Measurements from ENCODE around the gene NAXE. TPM values are rescaled to one million over a fixed set of nuclear protein-coding genes. Genes with fewer than 3 reads are reported as not detected.

NAXE gene
- total RNA-seq, 5 donors from 2014 or later (not counting 1 experiment from before 2014, with no cell fraction given): 32.4 to 47.7 (median 41.7) TPM

DNA sequence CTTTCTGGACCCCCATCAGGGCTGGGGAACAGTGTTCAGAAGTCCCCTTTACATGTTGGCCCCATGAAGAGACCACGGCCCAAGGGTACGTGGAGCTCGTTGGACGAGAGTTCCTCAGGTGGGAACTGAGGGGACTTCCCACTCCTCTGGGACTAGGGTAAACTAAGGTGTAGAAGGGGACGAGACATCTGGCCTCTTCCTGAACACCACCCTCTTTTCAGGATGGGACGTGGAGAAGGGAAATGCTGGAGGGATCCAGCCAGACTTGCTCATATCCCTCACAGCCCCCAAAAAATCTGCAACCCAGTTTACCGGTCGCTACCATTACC is 2.0 kb downstream of the NAXE start:
- ChIA-PET POLR2A (no interaction called here), CTCF (interaction anchor here in 1 of 2 donors (1.4 kb wide), 1 partner anchor 8 kb away, joined by 3 read pairs; the partner anchor contains the start of gene GPATCH4)
- Mint-ChIP-seq H3K36me3 (peaks cover 22% of the 10 kb centered on the region), H3K4me3 (no peak overlapping the region), H3K4me1 (peaks cover 19 to 26% (median 19%) of the 10 kb centered on the region in 3 donors), H3K27ac (no peak overlapping the region), H3K9me3 (no peaks in the 10 kb centered on the region), H3K27me3 (no peaks in the 10 kb centered on the region)
- peaks cover 12 to 23% of the 10 kb centered on the region in 2 experiments for H3K4me1 ChIP-seq (ENCODE audit: control insufficient read depth in 1 of 2, extremely low read depth in 1 of 2, insufficient read depth in 2 of 2, low read length in 2 of 2)
- ATAC-seq (replicated peaks in 1 of 4): no peak
- DNase-seq: no peak
- peaks cover 27 to 56% of the 10 kb centered on the region in 2 donors for H3K36me3 ChIP-seq (ENCODE audit: control insufficient read depth in 2 of 2, extremely low read depth in 1 of 2, insufficient read depth in 1 of 2, low read length in 1 of 2)
- H3K9me3 ChIP-seq: no peaks in the 10 kb centered on the region
- 81% methylated on average over 3 of the region's 8 CpGs for WGBS (ENCODE audit: insufficient coverage)
- H3K27me3 ChIP-seq (replicated peaks in 1 of 2; ENCODE audit: control insufficient read depth in 2 of 2, extremely low read depth in 1 of 2, insufficient read depth in 2 of 2, low read length in 1 of 2): no peaks in the 10 kb centered on the region
- H3K27ac ChIP-seq (ENCODE audit: low read length): no peak overlapping the region
- no peak overlapping the region for H3K4me3 ChIP-seq (ENCODE audit: control insufficient read depth in 1 of 2, extremely low read depth in 1 of 2, low read length in 1 of 2)

DNA sequence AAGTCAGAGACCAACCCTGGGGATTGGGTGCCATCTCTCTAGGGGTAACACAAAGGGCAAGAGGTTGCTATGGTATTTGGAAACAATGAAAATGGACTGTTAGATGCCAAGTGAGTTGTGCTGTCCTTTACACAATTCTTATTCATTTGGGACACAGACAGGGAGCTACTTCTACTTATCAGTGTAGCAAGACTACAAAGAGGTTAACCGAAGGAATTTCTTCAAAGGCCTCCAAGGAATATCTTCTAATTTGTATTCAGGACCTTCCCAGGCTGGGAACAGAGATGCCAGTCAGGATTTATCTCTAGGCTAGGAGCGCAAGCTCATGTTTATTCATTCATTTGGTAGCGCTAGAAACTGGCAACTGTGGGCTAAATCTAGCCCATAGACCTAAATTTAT is 2.6 kb downstream of the NAXE start:
- H3K4me3 Mint-ChIP-seq: no peak overlapping the region
- peaks cover 25% of the 10 kb centered on the region for H3K36me3 Mint-ChIP-seq
- no peak overlapping the region for H3K27ac ChIP-seq (ENCODE audit: low read length)
- peaks cover 19 to 26% (median 19%) of the 10 kb centered on the region in 3 donors for H3K4me1 Mint-ChIP-seq
- no peaks in the 10 kb centered on the region for H3K9me3 Mint-ChIP-seq
- ATAC-seq (replicated peaks in 1 of 4): no peak
- no peaks in the 10 kb centered on the region for H3K9me3 ChIP-seq
- peaks cover 12 to 23% of the 10 kb centered on the region in 2 experiments for H3K4me1 ChIP-seq (ENCODE audit: control insufficient read depth in 1 of 2, extremely low read depth in 1 of 2, insufficient read depth in 2 of 2, low read length in 2 of 2)
- H3K27ac Mint-ChIP-seq: no peak overlapping the region
- CTCF ChIA-PET: interaction anchor here in 1 of 2 donors (1.1 to 1.7 kb wide), 2 partner anchors 8 to 10 kb away, joined by 6 read pairs; no protein-coding TSS in a partner anchor
- DNase-seq: no peak
- no peaks in the 10 kb centered on the region for H3K27me3 ChIP-seq (replicated peaks in 1 of 2; ENCODE audit: control insufficient read depth in 2 of 2, extremely low read depth in 1 of 2, insufficient read depth in 2 of 2, low read length in 1 of 2)
- POLR2A ChIA-PET: no interaction called here
- H3K27me3 Mint-ChIP-seq: no peaks in the 10 kb centered on the region
- WGBS (ENCODE audit: insufficient coverage): 100% methylated on average over 3 of the region's 3 CpGs
- peaks cover 27 to 59% of the 10 kb centered on the region in 2 donors for H3K36me3 ChIP-seq (ENCODE audit: control insufficient read depth in 2 of 2, extremely low read depth in 1 of 2, insufficient read depth in 1 of 2, low read length in 1 of 2)
- H3K4me3 ChIP-seq (ENCODE audit: control insufficient read depth in 1 of 2, extremely low read depth in 1 of 2, low read length in 1 of 2): no peak overlapping the region

DNA sequence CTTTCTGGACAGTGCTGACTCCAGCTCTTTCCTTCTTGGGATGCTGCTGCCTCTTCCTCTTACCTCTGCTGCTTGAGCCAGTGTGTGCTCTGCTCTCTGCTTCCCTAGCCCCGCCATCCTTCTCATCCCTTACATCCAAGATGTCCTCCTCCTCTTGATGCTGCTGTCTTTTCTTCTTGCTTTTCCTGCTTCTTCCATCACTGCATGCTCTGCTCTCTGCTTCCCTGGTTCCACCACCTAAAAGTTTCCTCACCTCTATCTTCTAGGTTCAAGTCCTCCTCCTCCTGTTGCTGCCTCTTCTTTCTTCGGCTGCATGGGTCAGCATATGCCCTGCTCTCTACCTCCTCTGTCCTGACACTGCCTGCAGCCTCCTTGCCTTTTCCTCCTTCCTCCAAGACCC is 3.4 kb downstream of the NAXE start:
- 94% methylated on average over 2 of the region's 2 CpGs for WGBS (ENCODE audit: insufficient coverage)
- H3K4me3 Mint-ChIP-seq: no peak overlapping the region
- H3K36me3 Mint-ChIP-seq: peaks cover 25% of the 10 kb centered on the region
- ChIA-PET CTCF (interaction anchor here in 1 of 2 donors (1.1 to 1.7 kb wide), 2 partner anchors 9 to 10 kb away, joined by 6 read pairs; no protein-coding TSS in a partner anchor), POLR2A (no interaction called here)
- no peaks in the 10 kb centered on the region for H3K9me3 ChIP-seq
- H3K4me1 Mint-ChIP-seq: peaks cover 19 to 33% (median 25%) of the 10 kb centered on the region in 3 donors
- ATAC-seq (replicated peaks in 1 of 4): no peak
- no peaks in the 10 kb centered on the region for H3K9me3 Mint-ChIP-seq
- no peaks in the 10 kb centered on the region for H3K27me3 ChIP-seq (replicated peaks in 1 of 2; ENCODE audit: control insufficient read depth in 2 of 2, extremely low read depth in 1 of 2, insufficient read depth in 2 of 2, low read length in 1 of 2)
- H3K4me3 ChIP-seq (ENCODE audit: control insufficient read depth in 1 of 2, extremely low read depth in 1 of 2, low read length in 1 of 2): no peak overlapping the region
- no peak for DNase-seq
- H3K27me3 Mint-ChIP-seq: no peaks in the 10 kb centered on the region
- H3K36me3 ChIP-seq (ENCODE audit: control insufficient read depth in 2 of 2, extremely low read depth in 1 of 2, insufficient read depth in 1 of 2, low read length in 1 of 2): peaks cover 27 to 59% of the 10 kb centered on the region in 2 donors
- peaks cover 14 to 29% of the 10 kb centered on the region in 2 experiments for H3K4me1 ChIP-seq (ENCODE audit: control insufficient read depth in 1 of 2, extremely low read depth in 1 of 2, insufficient read depth in 2 of 2, low read length in 2 of 2)
- H3K27ac ChIP-seq (ENCODE audit: low read length): no peak overlapping the region
- H3K27ac Mint-ChIP-seq: peak overlapping the region; percentile 3 to 23

DNA sequence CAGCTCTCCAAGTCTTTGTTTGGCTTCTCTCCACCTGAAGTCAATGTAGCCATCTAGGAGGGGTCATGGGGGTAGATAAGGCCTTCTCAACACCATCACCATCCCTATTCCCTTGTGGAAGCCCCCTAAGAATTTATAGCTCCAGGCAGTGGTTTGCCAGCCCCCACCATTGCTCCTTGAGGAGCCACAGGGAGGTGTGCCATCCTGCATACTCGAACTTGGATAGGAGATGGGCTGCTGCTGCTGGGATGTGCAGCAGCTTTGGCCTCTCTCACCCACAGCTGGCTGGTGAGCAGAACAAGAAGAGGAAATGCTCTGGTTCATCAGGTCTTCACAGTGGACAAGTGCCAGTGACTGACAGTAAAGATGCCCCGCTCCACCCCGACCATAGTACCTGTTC is 4.8 kb downstream of the NAXE start:
- H3K4me1 Mint-ChIP-seq: peaks cover 30 to 37% (median 33%) of the 10 kb centered on the region in 3 donors

DNA sequence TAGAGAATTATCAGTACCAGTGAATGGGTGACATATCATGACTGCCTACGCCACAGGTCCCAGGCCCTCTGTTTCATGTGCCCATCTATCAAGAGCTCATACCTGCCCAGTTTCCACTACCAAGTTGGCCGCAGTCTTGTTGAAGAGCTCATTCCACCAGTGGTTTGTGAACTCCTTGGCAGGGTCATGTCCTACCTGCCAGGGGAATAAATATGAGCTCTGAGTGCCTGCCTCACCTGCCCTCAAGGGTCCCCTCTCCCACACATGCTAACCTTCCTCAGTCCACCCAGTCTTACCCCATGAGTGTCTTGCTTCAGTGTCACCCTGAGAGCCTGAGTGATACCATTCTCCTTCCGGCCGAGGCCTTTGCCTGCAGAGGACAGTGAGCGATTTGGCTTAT is 6.5 kb downstream of the NAXE start:
- no peaks in the 10 kb centered on the region for H3K9me3 Mint-ChIP-seq

More for the DNA sequence above, 4.8 kb downstream of the NAXE start:
- Mint-ChIP-seq H3K9me3 (no peaks in the 10 kb centered on the region), H3K27me3 (no peaks in the 10 kb centered on the region), H3K36me3 (peaks cover 25% of the 10 kb centered on the region), H3K27ac (no peak overlapping the region), H3K4me3 (no peak overlapping the region)
- POLR2A ChIA-PET: no interaction called here
- Histone ChIP-seq H3K9me3 (no peaks in the 10 kb centered on the region), H3K4me1 (ENCODE audit: control insufficient read depth in 1 of 2, extremely low read depth in 1 of 2, insufficient read depth in 2 of 2, low read length in 2 of 2) (peaks cover 12 to 38% of the 10 kb centered on the region in 2 experiments), H3K4me3 (ENCODE audit: control insufficient read depth in 1 of 2, extremely low read depth in 1 of 2, low read length in 1 of 2) (no peak overlapping the region), H3K27me3 (replicated peaks in 1 of 2; ENCODE audit: control insufficient read depth in 2 of 2, extremely low read depth in 1 of 2, insufficient read depth in 2 of 2, low read length in 1 of 2) (no peaks in the 10 kb centered on the region), H3K27ac (ENCODE audit: low read length) (no peak overlapping the region), H3K36me3 (ENCODE audit: control insufficient read depth in 2 of 2, extremely low read depth in 1 of 2, insufficient read depth in 1 of 2, low read length in 1 of 2) (peaks cover 27 to 59% of the 10 kb centered on the region in 2 donors)
- WGBS (ENCODE audit: insufficient coverage): 88% methylated on average over 1 of the region's 3 CpGs
- DNase-seq (no peak), ATAC-seq (replicated peaks in 1 of 4) (no peak)
- CTCF ChIA-PET: interaction anchor here (1.1 kb wide), 2 partner anchors 11 to 116 kb away, joined by 3 to 4 read pairs; no protein-coding TSS in a partner anchor

DNA sequence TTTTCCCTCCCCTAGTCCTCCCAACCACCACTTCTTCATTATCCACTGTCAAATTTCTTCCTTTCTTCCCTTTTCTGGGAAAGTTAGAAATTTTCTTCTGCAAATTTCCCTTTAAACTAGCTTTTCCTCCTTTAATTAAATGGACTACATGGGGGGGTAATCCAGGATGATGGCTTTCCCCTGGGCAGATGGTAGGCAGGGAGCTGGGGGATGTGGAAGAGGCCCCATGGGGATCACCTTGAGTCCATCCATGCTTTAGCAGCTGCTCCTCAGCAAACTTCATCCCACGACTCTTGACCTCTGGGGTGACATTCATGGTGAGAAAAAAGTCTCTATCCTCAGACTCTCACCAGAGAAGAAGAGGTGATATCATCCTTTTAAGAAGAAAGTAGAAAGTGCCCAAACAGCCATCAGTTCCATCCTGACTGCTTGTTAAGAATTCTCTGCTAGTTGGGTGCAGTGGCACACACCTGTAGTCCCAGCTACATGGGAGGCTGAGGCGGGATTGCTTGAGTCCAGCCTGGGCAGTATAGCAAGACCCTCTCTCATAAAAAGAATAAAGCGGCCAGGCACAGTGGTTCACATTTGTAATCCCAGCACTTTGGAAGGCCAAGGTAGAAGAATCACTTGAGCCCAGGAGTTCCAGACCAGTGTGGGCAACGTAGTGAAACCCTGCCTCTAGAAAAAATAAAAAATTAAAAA is 7.3 kb downstream of the NAXE start:
- Mint-ChIP-seq H3K36me3 (peaks cover 25% of the 10 kb centered on the region), H3K27ac (no peak overlapping the region), H3K4me3 (no peak overlapping the region), H3K4me1 (peaks cover 35 to 38% (median 37%) of the 10 kb centered on the region in 3 donors), H3K27me3 (no peaks in the 10 kb centered on the region), H3K9me3 (no peaks in the 10 kb centered on the region)
- ChIA-PET POLR2A (no interaction called here), CTCF (interaction anchor here (0.6 to 1.6 kb wide), 3 partner anchors 10 to 139 kb away, joined by 3 to 4 read pairs (median 4); no protein-coding TSS in a partner anchor)
- WGBS (ENCODE audit: insufficient coverage): no CpG with 5 or more reads among the region's 4 CpGs
- DNase-seq (no peak), ATAC-seq (replicated peaks in 1 of 4) (no peak)
- Histone ChIP-seq H3K27me3 (replicated peaks in 1 of 2; ENCODE audit: control insufficient read depth in 2 of 2, extremely low read depth in 1 of 2, insufficient read depth in 2 of 2, low read length in 1 of 2) (no peaks in the 10 kb centered on the region), H3K27ac (ENCODE audit: low read length) (no peak overlapping the region), H3K4me3 (ENCODE audit: control insufficient read depth in 1 of 2, extremely low read depth in 1 of 2, low read length in 1 of 2) (no peak overlapping the region), H3K4me1 (ENCODE audit: control insufficient read depth in 1 of 2, extremely low read depth in 1 of 2, insufficient read depth in 2 of 2, low read length in 2 of 2) (peaks cover 12 to 33% of the 10 kb centered on the region in 2 experiments), H3K36me3 (ENCODE audit: control insufficient read depth in 2 of 2, extremely low read depth in 1 of 2, insufficient read depth in 1 of 2, low read length in 1 of 2) (peaks cover 24 to 48% of the 10 kb centered on the region in 2 donors), H3K9me3 (no peaks in the 10 kb centered on the region)

More for the DNA sequence above, 6.5 kb downstream of the NAXE start:
- POLR2A ChIA-PET: interaction anchor here in 1 of 2 donors (0.6 kb wide), 1 partner anchor 1237 kb away, joined by 14 read pairs; no protein-coding TSS in a partner anchor
- no peaks in the 10 kb centered on the region for H3K27me3 ChIP-seq (replicated peaks in 1 of 2; ENCODE audit: control insufficient read depth in 2 of 2, extremely low read depth in 1 of 2, insufficient read depth in 2 of 2, low read length in 1 of 2)
- H3K4me1 ChIP-seq (ENCODE audit: control insufficient read depth in 1 of 2, extremely low read depth in 1 of 2, insufficient read depth in 2 of 2, low read length in 2 of 2): peaks cover 12 to 37% of the 10 kb centered on the region in 2 experiments
- CTCF ChIA-PET: interaction anchor here in 1 of 2 donors (0.7 kb wide), 1 partner anchor 13 kb away, joined by 3 read pairs; no protein-coding TSS in a partner anchor
- Mint-ChIP-seq H3K27ac (no peak overlapping the region), H3K27me3 (no peaks in the 10 kb centered on the region), H3K4me1 (peaks cover 35 to 39% (median 37%) of the 10 kb centered on the region in 3 donors), H3K4me3 (no peak overlapping the region), H3K36me3 (peaks cover 25% of the 10 kb centered on the region)
- no peak overlapping the region for H3K4me3 ChIP-seq (ENCODE audit: control insufficient read depth in 1 of 2, extremely low read depth in 1 of 2, low read length in 1 of 2)
- ATAC-seq (replicated peaks in 1 of 4): no peak
- 100% methylated on average over 4 of the region's 5 CpGs for WGBS (ENCODE audit: insufficient coverage)
- H3K36me3 ChIP-seq (ENCODE audit: control insufficient read depth in 2 of 2, extremely low read depth in 1 of 2, insufficient read depth in 1 of 2, low read length in 1 of 2): peaks cover 27 to 55% of the 10 kb centered on the region in 2 donors
- DNase-seq: no peak
- no peak overlapping the region for H3K27ac ChIP-seq (ENCODE audit: low read length)
- no peaks in the 10 kb centered on the region for H3K9me3 ChIP-seq
